K562 (cell line): ENCODE measurements around the gene CD207. TPM values are rescaled to one million over a fixed set of nuclear protein-coding genes. Genes with fewer than 3 reads are reported as not detected.

Experiments used
- ATAC-seq: fragments of 200-7000 bp; cut with Tn5 transposase; 3 replicates; pipeline ENCODE4 v1.9.1; 2020; ENCODE audit warnings: moderate library complexity
- BruUV-seq: library from RNA; stranded (reverse); fragments of 400-500 nt; replicated peaks from 2 replicates; lab custom pipeline; 2021; lab: Mats Ljungman, UMichigan
- CTCF ChIA-PET: fragments of 300-600 bp; formaldehyde crosslinking; extraction: SDS; loops from one replicate; lab custom pipeline; 2021; ENCODE audit warnings: low intra/inter-chr PET ratio; lab: Yijun Ruan, JAX
- POLR2A ChIA-PET: fragments of 300-600, 350-650 bp; sonication (Branson Sonifier 250); formaldehyde crosslinking; extraction: SDS; loops from one replicate; lab custom pipeline; 2021; ENCODE audit warnings: antibody characterized with exemption, inconsistent platforms; lab: Yijun Ruan, JAX
- DNase-seq, 4 experiments: peaks; one replicate each; pipeline versions ENCODE4 v3.0.0 to v3.0.0-alpha.2; 2011 to 2018; ENCODE audit warnings: low spot score in 3 of 4, mixed read lengths in 3 of 4; ENCODE audit errors: extremely low read depth in 1 of 4
- FAIRE-seq: peaks from 2 replicates; lab custom pipeline; 2011; peaks lifted over from hg19 to GRCh38; lab: Jason Lieb, UNC
- H2AFZ ChIP-seq: 2 replicates; pipeline ENCODE4 v1.6.0; 2011; ENCODE audit warnings: low read depth, low read length, control low read depth, inconsistent platforms
- H3K27ac ChIP-seq: fragments of 200-600 bp; 3 replicates; pipeline ENCODE4 v1.8.0; 2011; ENCODE audit warnings: low read depth, mild to moderate bottlenecking, control low read depth, inconsistent platforms, low read length, moderate library complexity, mixed read lengths; ENCODE audit errors: extremely low read depth
- H3K27me3 ChIP-seq, 2 experiments: fragments of 300-600 bp in 1 of 2; 2 replicates in 1 of 2; 3 replicates in 1 of 2; pipeline versions ENCODE4 v1.6.0 to v1.8.0; 2011; ENCODE audit warnings: inconsistent platforms in 2 of 2, low read length in 2 of 2, mild to moderate bottlenecking in 1 of 2, mixed read lengths in 1 of 2, moderate library complexity in 1 of 2; ENCODE audit not compliant: control insufficient read depth in 2 of 2, insufficient read depth in 2 of 2
- H3K36me3 ChIP-seq: fragments of 300-600 bp; 3 replicates; pipeline ENCODE4 v1.8.0; 2011; ENCODE audit warnings: mild to moderate bottlenecking, low read length, inconsistent platforms; ENCODE audit not compliant: control insufficient read depth, insufficient read depth
- H3K4me1 ChIP-seq, 2 experiments: fragments of 200-600 bp in 1 of 2; replicated peaks in 1 of 2; 2 replicates in 1 of 2; 3 replicates in 1 of 2; pipeline versions ENCODE4 v1.5.1 to v1.8.0; 2011; ENCODE audit warnings: inconsistent platforms in 2 of 2, low read length in 2 of 2, mild to moderate bottlenecking in 1 of 2, mixed read lengths in 1 of 2, moderate library complexity in 1 of 2; ENCODE audit not compliant: control insufficient read depth in 2 of 2, insufficient read depth in 2 of 2
- H3K4me2 ChIP-seq: 2 replicates; pipeline ENCODE4 v1.6.1; 2011; ENCODE audit warnings: low read length, control low read depth, inconsistent platforms, mixed read lengths; ENCODE audit not compliant: insufficient read depth
- H3K4me3 ChIP-seq: fragments of 200-600 bp; sonication (generic), shearing (Covaris generic); 2 replicates; pipeline ENCODE4 v1.5.1; 2016; ENCODE audit warnings: control low read depth, inconsistent platforms
- H3K79me2 ChIP-seq: fragments of 200-600 bp; 3 replicates; pipeline ENCODE4 v1.8.0; 2011; ENCODE audit warnings: low read length, inconsistent platforms; ENCODE audit not compliant: control insufficient read depth, insufficient read depth
- H3K9ac ChIP-seq, 2 experiments: 2 replicates each; pipeline versions ENCODE4 v1.6.0 to v1.6.1; 2011; ENCODE audit warnings: low read depth in 2 of 2, low read length in 2 of 2, control low read depth in 1 of 2, inconsistent platforms in 1 of 2, mild to moderate bottlenecking in 1 of 2, mixed read lengths in 1 of 2; ENCODE audit not compliant: insufficient read depth in 1 of 2
- H3K9me1 ChIP-seq: one replicate; pipeline ENCODE4 v1.6.0; 2011; ENCODE audit warnings: inconsistent platforms, mild to moderate bottlenecking, low read length, moderate library complexity; ENCODE audit not compliant: control insufficient read depth, insufficient read depth
- H3K9me3 ChIP-seq: replicated peaks from 2 replicates; pipeline ENCODE4 v1.5.1; 2011; ENCODE audit warnings: low read depth, low read length, inconsistent platforms; ENCODE audit not compliant: control insufficient read depth, insufficient read depth
- H4K20me1 ChIP-seq: replicated peaks from 2 replicates; pipeline ENCODE4 v1.6.1; 2011; ENCODE audit warnings: low read length, inconsistent platforms, mixed read lengths; ENCODE audit not compliant: control insufficient read depth, insufficient read depth
- BACH1 ChIP-seq: fragments of 200-800 bp; sonication (Bioruptor generic); IDR thresholded peaks from 2 replicates; pipeline ENCODE4 v1.6.1; 2016; ENCODE audit warnings: missing genetic modification characterization, missing compliant biosample characterization
- ELF4 ChIP-seq: fragments of 450-650 bp; formaldehyde crosslinking; IDR thresholded peaks from 2 replicates; pipeline ENCODE4 v1.4.0; 2022; ENCODE audit warnings: missing genetic modification characterization
- NFIC ChIP-seq: fragments of 450-650 bp; IDR thresholded peaks from 2 replicates; pipeline ENCODE4 v1.6.1; 2017; ENCODE audit warnings: mild to moderate bottlenecking, inconsistent platforms
- NFIX ChIP-seq: fragments of 250-450 bp; sonication (Bioruptor Pico); IDR thresholded peaks from 2 replicates; pipeline ENCODE4 v1.4.0; 2020; ENCODE audit warnings: low read depth, mild to moderate bottlenecking, moderate library complexity
- OTX1 ChIP-seq: fragments of 450-650 bp; formaldehyde crosslinking; IDR thresholded peaks from 2 replicates; pipeline ENCODE4 v1.4.0; 2022; ENCODE audit warnings: mild to moderate bottlenecking
- SP1 ChIP-seq: sonication (generic); formaldehyde crosslinking; IDR thresholded peaks from 2 replicates; pipeline ENCODE4 v1.8.1; 2022; ENCODE audit warnings: mild to moderate bottlenecking, missing genetic modification reagents
- TAF9B ChIP-seq: fragments of 450-650 bp; IDR thresholded peaks from 2 replicates; pipeline ENCODE4 v1.6.1; 2018; ENCODE audit warnings: mild to moderate bottlenecking; ENCODE audit not compliant: partially characterized antibody
- THAP12 ChIP-seq: fragments of 250-450 bp; sonication (Bioruptor Pico); IDR thresholded peaks from 2 replicates; pipeline ENCODE4 v1.9.0; 2021; ENCODE audit warnings: mild to moderate bottlenecking, inconsistent platforms
- ZNF12 ChIP-seq: sonication (generic); formaldehyde crosslinking; IDR thresholded peaks from 2 replicates; pipeline ENCODE4 v1.4.0; 2020; ENCODE audit warnings: mild to moderate bottlenecking, missing genetic modification reagents
- ZNF311 ChIP-seq: fragments of 250-450 bp; sonication (Bioruptor Pico); IDR thresholded peaks from 2 replicates; pipeline ENCODE4 v1.4.0; 2020; ENCODE audit warnings: mild to moderate bottlenecking, moderate library complexity
- WGBS: fragments of 100-300 bp; shearing (Covaris generic); methylation state at CpG from one replicate; pipeline ENCODE4 v1.1.6; 2016; ENCODE audit warnings: low coverage, mixed read lengths; ENCODE audit not compliant: insufficient coverage; ENCODE audit errors: missing lambda C conversion rate; 5-methylcytosine and 5-hydroxymethylcytosine counted together
- in situ Hi-C: fragments of 300-500 bp; cut with MboI; formaldehyde crosslinking; loops from 4 replicates; pipeline ENCODE4 v1.15.0; 2018; ENCODE audit warnings: inconsistent platforms, mixed read lengths
- intact Hi-C: fragments of 100-400 bp; cut with micrococcal nuclease; formaldehyde crosslinking; loops from 2 replicates; pipeline ENCODE4 v1.14.2; 2022
- polyA plus RNA-seq, 8 experiments: library from polyadenylated mRNA; depleted of rRNA in 4 of 8; stranded (reverse) in 5 of 8; unstranded in 3 of 8; fragments of >200 nt; fragmentation: Nextera tagmentation in 2 of 8; fragmentation: Illumina TruSeq in 1 of 8; extraction: Ambion mirVana in 2 of 8; extraction: Trizol in 1 of 8; gene quantifications; 2 replicates each; pipeline versions ENCODE4 v1.2.1 to v1.2.3, GENCODE V29; 2011 to 2014; ENCODE audit warnings: inconsistent platforms in 1 of 8, missing spikeins in 1 of 8
- total RNA-seq, 7 experiments: library from RNA; depleted of rRNA in 6 of 7; stranded (reverse); fragments of >200 nt in 6 of 7; fragmentation: Illumina TruSeq in 2 of 7; extraction: Trizol in 2 of 7; gene quantifications; 2 replicates each; pipeline versions ENCODE4 v1.2.1 to v1.2.3, GENCODE V29; 2011 to 2021; ENCODE audit warnings: low replicate concordance in 1 of 7
- TF ChIP-seq, protein P1 (sequence below): fragments of 250-450 bp; sonication (Bioruptor Pico); IDR thresholded peaks from 2 replicates; pipeline ENCODE4 v1.5.0; 2021; ENCODE audit warnings: mild to moderate bottlenecking, borderline replicate concordance

The CD207 gene
- total and polyA plus RNA-seq, 9 of the 15 experiments (the other 6 are each of a cell fraction or from before 2014, with no cell fraction given): not detected

- no peak overlapping the region for H3K9ac ChIP-seq
- TF ChIP-seq NFIX (peak; percentile 94), ELF4 (CRISPR knock-in tag) (no peak), NFIC (peak; percentile 98)
- TF ChIP-seq, all 486 proteins: peak for 2
- Histone ChIP-seq H3K79me2 (no peaks in the 10 kb centered on the region), H3K27ac (no peak overlapping the region), H4K20me1 (no peaks in the 10 kb centered on the region; the same call in 1 of the 2 replicates), H2AFZ (no peak overlapping the region), H3K27me3 (peaks cover 2 to 23% of the 10 kb centered on the region in 2 experiments; a peak in 4 of 5 replicates), H3K9me1 (no peaks in the 10 kb centered on the region), H3K4me2 (no peak overlapping the region), H3K36me3 (no peaks in the 10 kb centered on the region), H3K4me3 (no peak overlapping the region), H3K4me1 (peaks cover 0 to 7% of the 10 kb centered on the region in 2 experiments; a peak in 1 of 5 replicates), H3K9me3 (no peaks in the 10 kb centered on the region)
- ATAC-seq (no peak), FAIRE-seq (no peak), DNase-seq (peak in 3 of 4 experiments; percentile 19 to 26 (median 21))
- ChIA-PET POLR2A (interaction anchor here (0.8 kb wide), 1 partner anchor 70 kb away, joined by 3 read pairs; no protein-coding TSS in a partner anchor), CTCF (interaction anchor here (1.3 to 3.2 kb wide), 2 partner anchors 49 to 77 kb away, joined by 6 to 48 read pairs; no protein-coding TSS in a partner anchor)
- WGBS: 19% methylated on average over 5 of the region's 5 CpGs
- in situ Hi-C loops: no loop called here
- intact Hi-C loops: loop anchor here (1.0 kb wide), 2 partner anchors 49 to 77 kb away; no protein-coding TSS in a partner anchor
- no TSS peak for BruUV-seq
Measured at GRCh38 chr2:70870790-70871189, 35.2 kb upstream of the CD207 start.

GRCh38 chr2:70868970-70869369, 33.4 kb upstream of the CD207 start:
- no TSS peak for BruUV-seq
- no peak overlapping the region for H3K27ac ChIP-seq
- in situ Hi-C loops (loop anchor here (5.0 kb wide), 1 partner anchor 78 kb away; no protein-coding TSS in a partner anchor), intact Hi-C loops (no loop called here)
- H4K20me1 ChIP-seq: no peaks in the 10 kb centered on the region; the same call in 1 of the 2 replicates
- ATAC-seq (peak; percentile 64), DNase-seq (peak; percentile 25 to 52 (median 38)), FAIRE-seq (peak; percentile 23)
- no peaks in the 10 kb centered on the region for H3K9me1 ChIP-seq
- H3K79me2 ChIP-seq: no peaks in the 10 kb centered on the region
- H3K4me3 ChIP-seq: no peak overlapping the region
- WGBS: 8% methylated on average over 1 of the region's 1 CpG
- H3K36me3 ChIP-seq: no peaks in the 10 kb centered on the region
- H3K4me2 ChIP-seq: no peak overlapping the region
- H3K4me1 ChIP-seq: peaks cover 0 to 7% of the 10 kb centered on the region in 2 experiments; a peak in 1 of 5 replicates
- peaks cover 6 to 28% of the 10 kb centered on the region in 2 experiments; a peak in 3 of 5 replicates for H3K27me3 ChIP-seq
- H3K9ac ChIP-seq: no peak overlapping the region
- H2AFZ ChIP-seq: peak overlapping the region; percentile 53; the same call in 1 of the 2 replicates
- H3K9me3 ChIP-seq: no peaks in the 10 kb centered on the region
- CTCF ChIA-PET: no interaction called here
- POLR2A ChIA-PET: interaction anchor here (0.6 to 1.4 kb wide), 3 partner anchors 43 to 89 kb away, joined by 3 to 5 read pairs (median 3); no protein-coding TSS in a partner anchor
- peak; percentile 62; the same call in 1 of the 2 replicates for TF ChIP-seq BACH1 (tag)
- TF ChIP-seq SP1 (CRISPR knock-in tag): no peak
- TF ChIP-seq, protein P1, sequence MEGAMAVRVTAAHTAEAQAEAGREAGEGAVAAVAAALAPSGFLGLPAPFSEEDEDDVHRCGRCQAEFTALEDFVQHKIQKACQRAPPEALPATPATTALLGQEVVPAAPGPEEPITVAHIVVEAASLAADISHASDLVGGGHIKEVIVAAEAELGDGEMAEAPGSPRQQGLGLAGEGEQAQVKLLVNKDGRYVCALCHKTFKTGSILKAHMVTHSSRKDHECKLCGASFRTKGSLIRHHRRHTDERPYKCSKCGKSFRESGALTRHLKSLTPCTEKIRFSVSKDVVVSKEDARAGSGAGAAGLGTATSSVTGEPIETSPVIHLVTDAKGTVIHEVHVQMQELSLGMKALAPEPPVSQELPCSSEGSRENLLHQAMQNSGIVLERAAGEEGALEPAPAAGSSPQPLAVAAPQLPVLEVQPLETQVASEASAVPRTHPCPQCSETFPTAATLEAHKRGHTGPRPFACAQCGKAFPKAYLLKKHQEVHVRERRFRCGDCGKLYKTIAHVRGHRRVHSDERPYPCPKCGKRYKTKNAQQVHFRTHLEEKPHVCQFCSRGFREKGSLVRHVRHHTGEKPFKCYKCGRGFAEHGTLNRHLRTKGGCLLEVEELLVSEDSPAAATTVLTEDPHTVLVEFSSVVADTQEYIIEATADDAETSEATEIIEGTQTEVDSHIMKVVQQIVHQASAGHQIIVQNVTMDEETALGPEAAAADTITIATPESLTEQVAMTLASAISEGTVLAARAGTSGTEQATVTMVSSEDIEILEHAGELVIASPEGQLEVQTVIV (CRISPR knock-in tag): no peak
- no peak for TF ChIP-seq ZNF12 (CRISPR knock-in tag)
- no peak for TF ChIP-seq ZNF311
- no peak for TF ChIP-seq OTX1
- no peak for TF ChIP-seq TAF9B
- no peak for TF ChIP-seq THAP12 (CRISPR knock-in tag)
